ENCODE data around the gene CNIH3. TPM values are rescaled to one million over a fixed set of nuclear protein-coding genes. Genes with fewer than 3 reads are reported as not detected.

The CNIH3 gene
- total RNA-seq, 1 experiment from 2014 or later, result 2.1 TPM

DNA sequence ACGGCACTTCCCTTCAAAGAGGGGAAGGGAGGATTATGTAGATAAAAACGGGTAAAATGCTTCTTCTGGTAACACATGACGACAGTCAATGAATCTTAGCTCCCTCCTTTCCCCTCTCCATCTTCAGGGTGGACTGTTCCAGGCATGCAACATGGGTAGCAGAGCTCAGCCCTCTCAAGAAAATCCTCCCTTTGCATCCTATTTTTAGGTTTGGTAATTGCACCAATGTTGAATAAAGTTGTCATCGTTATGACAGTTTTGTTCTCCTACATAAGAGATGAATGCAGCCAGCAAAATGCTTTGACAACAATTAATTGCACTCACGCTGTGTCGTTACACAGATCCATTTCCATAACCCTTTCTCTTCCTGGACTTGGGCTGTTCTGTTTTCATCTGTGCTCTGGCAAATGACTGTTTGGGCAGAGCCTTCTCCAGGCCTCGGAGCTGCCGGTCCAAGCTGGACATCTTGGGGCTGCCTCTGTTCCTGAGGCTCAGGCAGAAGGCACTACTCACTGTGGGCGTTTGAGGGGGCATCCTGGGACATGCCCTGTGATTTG, 127.6 kb downstream of the CNIH3 start:
- no peak overlapping the region for H3K4me3 Mint-ChIP-seq (ENCODE audit: low read depth, unreplicated experiment)
- intact Hi-C loops (cut with micrococcal nuclease; ENCODE audit: unreplicated experiment), result no loop called here
- CTCF ChIA-PET, result interaction anchor here (1.2 kb wide), 1 partner anchor 11 kb away, joined by 3 read pairs; no protein-coding TSS in a partner anchor
- no peak for TF ChIP-seq CTCF (IDR thresholded peaks at IDR 0.05; ENCODE audit: unreplicated experiment)
- H3K27ac Mint-ChIP-seq (ENCODE audit: unreplicated experiment), result no peak overlapping the region
- H3K4me1 Mint-ChIP-seq (ENCODE audit: low read depth, unreplicated experiment), result no peaks in the 10 kb centered on the region
- no peaks in the 10 kb centered on the region for H3K9me3 Mint-ChIP-seq (ENCODE audit: low read depth, unreplicated experiment)
- DNase-seq, result no peak
- no TSS peak for BruUV-seq (replicated peaks)
- no peaks in the 10 kb centered on the region for H3K36me3 Mint-ChIP-seq (ENCODE audit: insufficient read depth, unreplicated experiment)
- peaks cover 78% of the 10 kb centered on the region for H3K27me3 Mint-ChIP-seq (ENCODE audit: unreplicated experiment)

DNA sequence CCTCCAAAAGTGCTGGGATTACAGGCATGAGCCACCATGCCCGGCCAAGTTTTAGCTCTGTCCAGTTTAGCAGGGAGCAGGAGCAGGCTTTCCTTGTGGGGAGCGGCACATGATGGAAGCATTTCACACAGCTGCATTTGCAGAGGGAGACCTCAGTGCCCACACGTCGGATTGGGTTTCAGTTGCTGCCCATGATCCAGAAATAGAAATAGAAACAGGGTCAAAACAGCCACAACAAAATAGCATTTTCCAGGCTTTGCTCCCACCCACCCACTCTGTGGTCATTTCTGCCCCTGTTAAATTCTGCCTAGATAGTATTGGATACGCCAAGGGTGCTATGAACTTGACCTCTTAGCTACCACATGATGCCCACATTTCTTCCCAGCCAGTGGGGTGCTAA, 128.4 kb downstream of the CNIH3 start:
- no TSS peak for BruUV-seq (replicated peaks)
- H3K27me3 Mint-ChIP-seq (ENCODE audit: unreplicated experiment), result peaks cover 77% of the 10 kb centered on the region
- no peaks in the 10 kb centered on the region for H3K4me1 Mint-ChIP-seq (ENCODE audit: low read depth, unreplicated experiment)
- CTCF ChIA-PET, result interaction anchor here (0.6 kb wide), 1 partner anchor 9 kb away, joined by 3 read pairs; no protein-coding TSS in a partner anchor
- TF ChIP-seq CTCF (IDR thresholded peaks at IDR 0.05; ENCODE audit: unreplicated experiment), result no peak
- no peak overlapping the region for H3K4me3 Mint-ChIP-seq (ENCODE audit: low read depth, unreplicated experiment)
- H3K27ac Mint-ChIP-seq (ENCODE audit: unreplicated experiment), result no peak overlapping the region
- H3K36me3 Mint-ChIP-seq (ENCODE audit: insufficient read depth, unreplicated experiment), result no peaks in the 10 kb centered on the region
- H3K9me3 Mint-ChIP-seq (ENCODE audit: low read depth, unreplicated experiment), result no peaks in the 10 kb centered on the region
- DNase-seq, result no peak
- intact Hi-C loops (cut with micrococcal nuclease; ENCODE audit: unreplicated experiment), result no loop called here

- no peak for TF ChIP-seq CTCF (IDR thresholded peaks at IDR 0.05; ENCODE audit: unreplicated experiment)
- DNase-seq, result no peak
- Mint-ChIP-seq H3K36me3 (ENCODE audit: insufficient read depth, unreplicated experiment) (no peaks in the 10 kb centered on the region), H3K4me3 (ENCODE audit: low read depth, unreplicated experiment) (no peak overlapping the region), H3K27me3 (ENCODE audit: unreplicated experiment) (peaks cover 77% of the 10 kb centered on the region), H3K27ac (ENCODE audit: unreplicated experiment) (no peak overlapping the region), H3K4me1 (ENCODE audit: low read depth, unreplicated experiment) (no peaks in the 10 kb centered on the region), H3K9me3 (ENCODE audit: low read depth, unreplicated experiment) (no peaks in the 10 kb centered on the region)
- intact Hi-C loops (cut with micrococcal nuclease; ENCODE audit: unreplicated experiment), result no loop called here
- no TSS peak for BruUV-seq (replicated peaks)
- CTCF ChIA-PET, result no interaction called here
These were observed 129.3 kb downstream of the CNIH3 start for GRCh38 chr1:224745394-224745793.

GRCh38 chr1:224745924-224746323, 129.8 kb downstream of the CNIH3 start:
- intact Hi-C loops (cut with micrococcal nuclease; ENCODE audit: unreplicated experiment), result no loop called here
- no peak for DNase-seq
- Mint-ChIP-seq H3K27ac (ENCODE audit: unreplicated experiment) (no peak overlapping the region), H3K4me3 (ENCODE audit: low read depth, unreplicated experiment) (no peak overlapping the region), H3K36me3 (ENCODE audit: insufficient read depth, unreplicated experiment) (no peaks in the 10 kb centered on the region), H3K9me3 (ENCODE audit: low read depth, unreplicated experiment) (no peaks in the 10 kb centered on the region), H3K4me1 (ENCODE audit: low read depth, unreplicated experiment) (no peaks in the 10 kb centered on the region), H3K27me3 (ENCODE audit: unreplicated experiment) (peaks cover 77% of the 10 kb centered on the region)
- no peak for TF ChIP-seq CTCF (IDR thresholded peaks at IDR 0.05; ENCODE audit: unreplicated experiment)
- no TSS peak for BruUV-seq (replicated peaks)
- CTCF ChIA-PET, result no interaction called here
